Peyer's patch (tissue), 4 donors: Measurements from ENCODE around the gene CRTC1. TPM values are rescaled to one million over a fixed set of nuclear protein-coding genes. Genes with fewer than 3 reads are reported as not detected.
"Not testable (repeated sequence)": the region's sequence is repeated elsewhere in the genome, so short reads cannot be mapped to it uniquely, and the experiment has no call there.

Source experiments
- DNase-seq, 3 donors: peaks; one replicate each; pipeline ENCODE4 v3.0.0-alpha.2; 2017 to 2019
- H3K27ac ChIP-seq, 4 donors: fragments of 200-600 bp; sonication (generic); one replicate each; pipeline ENCODE4 v1.5.1; 2016 to 2019
- H3K27me3 ChIP-seq, 2 donors: fragments of 200-600 bp; sonication (generic); one replicate each; pipeline ENCODE4 v1.5.1; 2019
- H3K36me3 ChIP-seq, 3 donors: fragments of 200-600 bp; sonication (generic); one replicate each; pipeline ENCODE4 v1.5.1; 2016 to 2019
- H3K4me1 ChIP-seq, 4 donors: fragments of 200-600 bp; sonication (generic); one replicate each; pipeline ENCODE4 v1.5.1; 2016 to 2019
- H3K4me3 ChIP-seq, 4 donors: fragments of 200-600 bp; sonication (generic); 1 replicate in 3 of 4; 2 replicates in 1 of 4; pipeline ENCODE4 v1.5.1; 2016 to 2019; ENCODE audit warnings: mild to moderate bottlenecking in 1 of 4
- H3K9me3 ChIP-seq, 4 donors: fragments of 200-600 bp; sonication (generic); one replicate each; pipeline ENCODE4 v1.5.1; 2016 to 2019; ENCODE audit warnings: mild to moderate bottlenecking in 1 of 4
- POLR2A ChIP-seq, 2 donors: fragments of 450-650 bp; IDR thresholded peaks; one replicate each; pipeline ENCODE4 v1.5.1; 2017; ENCODE audit warnings: antibody characterized with exemption in 2 of 2, mild to moderate bottlenecking in 2 of 2, moderate library complexity in 2 of 2
- total RNA-seq, 4 donors: library from RNA; depleted of rRNA; stranded (reverse); fragments of >200 nt; gene quantifications; one replicate each; pipeline ENCODE4 v1.1.0, GENCODE V29; 2016
- TF ChIP-seq, protein P1 (sequence below), 6 experiments: fragments of 450-650 bp in 4 of 6; fragments of 200-600 bp in 2 of 6; sonication (generic) in 1 of 6; IDR thresholded peaks; one replicate each; pipeline ENCODE4 v1.5.1; 2017 to 2019; ENCODE audit warnings: antibody characterized with exemption in 6 of 6, mild to moderate bottlenecking in 3 of 6, moderate library complexity in 1 of 6

Gene CRTC1
- total RNA-seq, 4 donors from 2014 or later, result 5.1 to 21.5 (median 9.4) TPM

DNA sequence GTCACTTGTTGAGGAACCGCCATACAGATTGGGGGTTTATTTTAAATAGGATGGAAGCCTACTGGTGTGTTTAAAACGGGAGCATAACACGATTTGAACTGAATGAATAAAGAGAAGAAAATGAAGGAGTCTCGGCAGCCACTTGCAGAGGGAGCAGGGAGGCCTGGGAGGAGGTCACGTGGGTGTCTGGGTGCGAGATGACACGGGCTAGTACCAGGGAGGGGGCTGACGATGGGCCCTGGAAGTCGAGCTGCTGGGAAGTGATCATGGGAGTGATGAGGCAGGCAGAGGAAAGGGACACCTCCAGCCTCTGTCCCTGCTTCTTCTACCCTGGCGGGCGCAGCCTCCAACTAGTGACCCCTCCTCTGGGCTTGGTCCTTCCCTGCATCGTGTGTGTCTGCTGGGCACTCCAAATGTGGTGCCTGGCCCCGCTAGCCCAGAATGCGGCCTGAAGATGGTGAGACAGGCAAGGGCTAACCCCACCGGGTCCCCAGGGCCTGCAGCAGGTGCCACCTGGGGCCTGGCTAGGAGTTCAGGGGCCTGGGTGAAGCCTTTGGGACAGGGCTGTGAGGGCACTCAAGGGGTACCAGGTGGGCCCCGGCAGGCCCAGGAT, 35.5 kb downstream of the CRTC1 start:
- Histone ChIP-seq H3K4me3 (no peak overlapping the region), H3K36me3 (no peaks in the 10 kb centered on the region), H3K4me1 (no peaks in the 10 kb centered on the region), H3K9me3 (no peaks in the 10 kb centered on the region), H3K27ac (no peak overlapping the region), H3K27me3 (no peaks in the 10 kb centered on the region)
- DNase-seq, result no peak
- TF ChIP-seq POLR2A (IDR thresholded peaks at IDR 0.05), result no peak
- TF ChIP-seq, protein P1, sequence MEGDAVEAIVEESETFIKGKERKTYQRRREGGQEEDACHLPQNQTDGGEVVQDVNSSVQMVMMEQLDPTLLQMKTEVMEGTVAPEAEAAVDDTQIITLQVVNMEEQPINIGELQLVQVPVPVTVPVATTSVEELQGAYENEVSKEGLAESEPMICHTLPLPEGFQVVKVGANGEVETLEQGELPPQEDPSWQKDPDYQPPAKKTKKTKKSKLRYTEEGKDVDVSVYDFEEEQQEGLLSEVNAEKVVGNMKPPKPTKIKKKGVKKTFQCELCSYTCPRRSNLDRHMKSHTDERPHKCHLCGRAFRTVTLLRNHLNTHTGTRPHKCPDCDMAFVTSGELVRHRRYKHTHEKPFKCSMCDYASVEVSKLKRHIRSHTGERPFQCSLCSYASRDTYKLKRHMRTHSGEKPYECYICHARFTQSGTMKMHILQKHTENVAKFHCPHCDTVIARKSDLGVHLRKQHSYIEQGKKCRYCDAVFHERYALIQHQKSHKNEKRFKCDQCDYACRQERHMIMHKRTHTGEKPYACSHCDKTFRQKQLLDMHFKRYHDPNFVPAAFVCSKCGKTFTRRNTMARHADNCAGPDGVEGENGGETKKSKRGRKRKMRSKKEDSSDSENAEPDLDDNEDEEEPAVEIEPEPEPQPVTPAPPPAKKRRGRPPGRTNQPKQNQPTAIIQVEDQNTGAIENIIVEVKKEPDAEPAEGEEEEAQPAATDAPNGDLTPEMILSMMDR (IDR thresholded peaks at IDR 0.05), result no peak

DNA sequence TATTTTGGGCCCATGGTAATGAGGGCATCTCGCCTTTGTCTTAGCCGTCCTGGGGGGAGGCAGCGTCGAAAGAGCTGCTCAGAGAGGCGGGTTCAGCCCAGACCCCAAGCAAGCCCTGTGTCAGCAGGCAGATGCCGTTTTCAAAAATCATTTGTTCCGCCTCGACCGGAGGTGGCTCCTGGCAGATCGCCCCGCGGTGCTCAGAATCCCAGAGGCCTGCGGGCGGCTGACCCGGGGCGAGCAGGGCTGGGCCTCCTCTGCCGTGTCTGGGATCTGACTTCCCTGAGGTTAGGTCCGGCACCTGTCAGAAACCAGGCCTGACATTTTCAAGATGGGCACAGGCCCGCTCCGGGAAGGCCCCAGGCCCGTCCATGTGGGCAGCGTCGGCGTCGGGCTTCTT, 36.1 kb downstream of the CRTC1 start:
- no peak overlapping the region for H3K27ac ChIP-seq

DNA sequence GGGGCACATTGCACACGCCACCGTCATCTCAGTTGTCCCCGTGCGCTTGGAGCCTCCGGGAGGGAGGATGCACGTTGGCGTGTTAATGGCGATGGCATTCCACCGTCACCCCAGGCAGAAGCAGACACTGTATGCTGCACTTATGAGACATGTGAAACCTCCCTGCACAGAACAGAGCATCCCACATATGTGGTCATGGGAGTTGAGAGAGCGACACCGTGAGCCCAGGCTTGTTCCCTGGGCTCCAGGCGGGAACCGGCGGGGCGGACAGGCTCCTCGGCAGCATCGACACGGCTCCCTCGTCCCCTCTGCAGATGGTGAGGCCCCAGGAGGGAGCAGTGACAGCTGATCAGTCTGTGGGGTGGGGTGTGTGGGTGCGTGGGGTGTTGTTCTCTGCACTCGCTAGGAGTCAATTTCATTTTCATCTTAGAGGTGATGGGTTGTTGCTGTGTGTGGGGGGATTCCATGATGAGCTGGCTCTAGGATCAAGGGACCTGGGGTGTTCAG, 40.4 kb downstream of the CRTC1 start:
- no peak for TF ChIP-seq POLR2A (IDR thresholded peaks at IDR 0.05)
- TF ChIP-seq, protein P1 (IDR thresholded peaks at IDR 0.05), result no peak
- H3K36me3 ChIP-seq, result no peaks in the 10 kb centered on the region
- H3K27ac ChIP-seq, result no peak overlapping the region

More for the DNA sequence above, 36.1 kb downstream of the CRTC1 start:
- Histone ChIP-seq H3K4me1 (no peaks in the 10 kb centered on the region), H3K9me3 (no peaks in the 10 kb centered on the region), H3K4me3 (no peak overlapping the region), H3K27me3 (no peaks in the 10 kb centered on the region), H3K36me3 (no peaks in the 10 kb centered on the region)
- no peak for TF ChIP-seq POLR2A (IDR thresholded peaks at IDR 0.05)
- TF ChIP-seq, protein P1 (IDR thresholded peaks at IDR 0.05), result no peak
- no peak for DNase-seq

DNA sequence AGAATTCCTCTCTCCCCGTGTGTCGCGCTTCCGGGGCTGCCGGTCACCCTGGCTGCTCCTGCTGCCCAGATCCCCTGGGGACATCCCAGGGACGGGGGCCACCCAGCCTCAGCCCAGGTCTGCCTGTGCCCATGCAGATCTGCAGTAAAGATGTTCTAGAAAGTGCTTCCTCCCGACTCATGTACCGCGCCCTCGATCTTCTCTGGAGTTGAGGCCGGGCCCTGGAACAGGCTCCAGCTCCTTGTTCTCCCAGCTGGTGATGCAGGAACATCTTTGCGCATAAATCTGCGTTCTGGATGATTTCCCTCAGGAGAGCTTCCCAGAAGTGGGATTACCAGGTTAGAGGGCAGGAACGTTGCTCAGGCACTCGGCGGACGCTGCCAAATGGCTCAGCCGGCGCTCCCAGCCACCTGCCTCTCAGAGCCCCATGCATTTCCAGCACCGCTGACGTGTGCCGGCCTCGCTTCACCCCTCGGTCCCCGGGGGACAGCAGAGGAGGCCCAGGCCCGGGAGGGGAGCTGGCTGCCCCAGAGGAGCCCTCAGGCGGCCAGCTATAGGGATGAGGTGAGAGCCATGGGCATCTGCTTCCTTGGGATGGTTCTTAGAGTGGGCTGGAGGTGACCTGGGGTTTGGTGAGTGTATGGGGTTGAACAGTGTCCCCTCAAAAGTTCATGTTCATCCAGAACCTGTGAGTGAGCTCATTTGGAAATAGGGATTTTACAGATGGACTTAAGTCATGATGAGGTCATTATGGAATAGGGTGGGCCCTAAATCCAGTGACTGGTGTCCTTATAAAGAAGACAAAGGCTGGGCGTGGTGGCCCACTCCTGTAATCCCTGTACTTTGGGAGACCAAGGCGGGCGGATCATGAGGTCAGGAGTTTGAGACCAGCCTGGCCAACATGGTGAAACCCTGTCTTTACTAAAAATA, 42.6 kb downstream of the CRTC1 start:
- no peak for DNase-seq
- no peak overlapping the region for H3K4me3 ChIP-seq
- no peaks in the 10 kb centered on the region for H3K4me1 ChIP-seq
- no peaks in the 10 kb centered on the region for H3K9me3 ChIP-seq
- no peak for TF ChIP-seq POLR2A (IDR thresholded peaks at IDR 0.05)
- TF ChIP-seq, protein P1 (IDR thresholded peaks at IDR 0.05), result no peak
- no peaks in the 10 kb centered on the region for H3K27me3 ChIP-seq
- H3K36me3 ChIP-seq, result no peaks in the 10 kb centered on the region
- H3K27ac ChIP-seq, result peak overlapping the region in 1 of 4 donors; percentile 17

More for the DNA sequence above, 40.4 kb downstream of the CRTC1 start:
- Histone ChIP-seq H3K9me3 (no peaks in the 10 kb centered on the region), H3K27me3 (no peaks in the 10 kb centered on the region), H3K4me1 (no peaks in the 10 kb centered on the region), H3K4me3 (no peak overlapping the region)
- no peak for DNase-seq

DNA sequence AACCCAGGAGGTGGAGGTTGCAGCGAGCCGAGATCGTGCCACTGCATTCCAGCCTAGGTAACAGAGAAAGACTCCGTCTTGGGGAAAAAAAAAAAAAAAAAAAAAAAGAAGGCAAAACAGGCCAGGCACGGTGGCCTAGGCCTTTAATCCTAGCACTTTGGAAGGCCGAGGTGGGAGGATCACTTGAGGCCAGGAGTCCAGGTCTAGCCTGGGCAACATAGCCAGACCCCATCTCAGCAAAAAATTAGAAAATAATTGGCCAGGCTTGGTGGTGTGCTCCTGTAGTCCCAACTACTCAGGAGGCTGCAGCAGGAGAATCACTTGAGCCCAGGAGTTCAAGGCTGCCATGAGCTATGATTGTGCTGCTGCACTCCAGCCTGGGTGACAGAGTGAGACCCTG, 43.4 kb downstream of the CRTC1 start:
- DNase-seq, result no peak
- Histone ChIP-seq H3K27me3 (no peaks in the 10 kb centered on the region), H3K27ac (no peak overlapping the region), H3K4me1 (peaks cover 0 to 6% (median 0%) of the 10 kb centered on the region in 4 donors), H3K4me3 (no peak overlapping the region), H3K36me3 (no peaks in the 10 kb centered on the region), H3K9me3 (no peaks in the 10 kb centered on the region)
- TF ChIP-seq, protein P1 (IDR thresholded peaks at IDR 0.05), result no peak
- TF ChIP-seq POLR2A (IDR thresholded peaks at IDR 0.05), result no peak

DNA sequence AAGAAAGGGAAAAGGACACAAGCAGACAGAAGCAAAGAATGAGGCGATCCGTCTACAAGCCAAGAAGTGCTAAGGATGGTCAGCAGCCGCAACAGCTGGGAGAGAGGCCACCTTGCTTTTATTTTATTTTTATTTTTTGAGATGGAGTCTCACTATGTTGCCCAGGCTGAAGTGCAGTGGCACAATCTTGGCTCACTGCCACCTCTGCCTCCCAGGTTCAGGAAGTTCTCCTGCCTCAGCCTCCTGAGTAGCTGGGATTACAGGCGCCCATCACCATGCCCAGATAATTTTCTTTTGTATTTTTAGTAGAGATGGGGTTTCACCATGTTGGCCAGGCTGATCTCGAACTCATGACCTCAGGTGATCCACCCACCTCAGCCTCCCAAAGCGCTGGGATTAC, 44.1 kb downstream of the CRTC1 start:
- not testable (repeated sequence) for H3K36me3 ChIP-seq, H3K4me1 ChIP-seq, DNase-seq, H3K27me3 ChIP-seq, H3K27ac ChIP-seq, H3K4me3 ChIP-seq, H3K9me3 ChIP-seq
